GM21737 (cell line): Measurements from ENCODE around the gene ANO10.

ENCODE experiments used
- ATAC-seq: cut with Tn5 transposase; IDR thresholded peaks from one replicate; pipeline ENCODE4 v1.9.1; 2021; ENCODE audit warnings: mild to moderate bottlenecking, moderate library complexity; ENCODE audit not compliant: unreplicated experiment

Gene ANO10

GRCh38 chr3:43426388-43426787 lies 195.4 kb downstream of the ANO10 start:
- no peak for ATAC-seq

- ATAC-seq: no peak
Measured at GRCh38 chr3:43425829-43426228, 196.0 kb downstream of the ANO10 start.

- no peak for ATAC-seq
Measured at GRCh38 chr3:43423639-43424038, 198.2 kb downstream of the ANO10 start.

GRCh38 chr3:43423142-43423541 lies 198.7 kb downstream of the ANO10 start:
- no peak for ATAC-seq

GRCh38 chr3:43418601-43419272 lies 203.1 kb downstream of the ANO10 start:
- ATAC-seq: no peak

- ATAC-seq: no peak
Measured at GRCh38 chr3:43417133-43417532, 204.7 kb downstream of the ANO10 start.

- no peak for ATAC-seq
Measured at GRCh38 chr3:43415088-43415487, 206.7 kb downstream of the ANO10 start.

- no peak for ATAC-seq
Measured at GRCh38 chr3:43413676-43414368, 208.0 kb downstream of the ANO10 start.

- no peak for ATAC-seq
Measured at GRCh38 chr3:43411429-43411828, 210.4 kb downstream of the ANO10 start.

- ATAC-seq: no peak
Measured at GRCh38 chr3:43410592-43410991, 211.2 kb downstream of the ANO10 start.

GRCh38 chr3:43409506-43409905 lies 212.3 kb downstream of the ANO10 start:
- no peak for ATAC-seq

GRCh38 chr3:43406643-43407023 lies 215.2 kb downstream of the ANO10 start:
- ATAC-seq: no peak

GRCh38 chr3:43405888-43406642 lies 215.7 kb downstream of the ANO10 start:
- no peak for ATAC-seq

- ATAC-seq: no peak
Measured at GRCh38 chr3:43400781-43401730, 220.8 kb downstream of the ANO10 start.

GRCh38 chr3:43400167-43400566 lies 221.6 kb downstream of the ANO10 start:
- ATAC-seq: no peak

- no peak for ATAC-seq
Measured at GRCh38 chr3:43399034-43399433, 222.8 kb downstream of the ANO10 start.

GRCh38 chr3:43394041-43394554 lies 227.7 kb downstream of the ANO10 start:
- ATAC-seq: no peak

GRCh38 chr3:43391621-43392020 lies 230.2 kb downstream of the ANO10 start:
- ATAC-seq: no peak

GRCh38 chr3:43390255-43390588 lies 231.6 kb downstream of the ANO10 start:
- ATAC-seq: no peak

- ATAC-seq: no peak
Measured at GRCh38 chr3:43389388-43390254, 232.2 kb downstream of the ANO10 start.
